Middle frontal gyrus (tissue), 1 donor: ENCODE measurements around the gene ADSL.

Experiments
- DNase-seq: peaks from one replicate; pipeline ENCODE4 v3.0.0-alpha.2; 2015; ENCODE audit warnings: low spot score; ENCODE audit errors: extremely low spot score

ADSL gene

DNA sequence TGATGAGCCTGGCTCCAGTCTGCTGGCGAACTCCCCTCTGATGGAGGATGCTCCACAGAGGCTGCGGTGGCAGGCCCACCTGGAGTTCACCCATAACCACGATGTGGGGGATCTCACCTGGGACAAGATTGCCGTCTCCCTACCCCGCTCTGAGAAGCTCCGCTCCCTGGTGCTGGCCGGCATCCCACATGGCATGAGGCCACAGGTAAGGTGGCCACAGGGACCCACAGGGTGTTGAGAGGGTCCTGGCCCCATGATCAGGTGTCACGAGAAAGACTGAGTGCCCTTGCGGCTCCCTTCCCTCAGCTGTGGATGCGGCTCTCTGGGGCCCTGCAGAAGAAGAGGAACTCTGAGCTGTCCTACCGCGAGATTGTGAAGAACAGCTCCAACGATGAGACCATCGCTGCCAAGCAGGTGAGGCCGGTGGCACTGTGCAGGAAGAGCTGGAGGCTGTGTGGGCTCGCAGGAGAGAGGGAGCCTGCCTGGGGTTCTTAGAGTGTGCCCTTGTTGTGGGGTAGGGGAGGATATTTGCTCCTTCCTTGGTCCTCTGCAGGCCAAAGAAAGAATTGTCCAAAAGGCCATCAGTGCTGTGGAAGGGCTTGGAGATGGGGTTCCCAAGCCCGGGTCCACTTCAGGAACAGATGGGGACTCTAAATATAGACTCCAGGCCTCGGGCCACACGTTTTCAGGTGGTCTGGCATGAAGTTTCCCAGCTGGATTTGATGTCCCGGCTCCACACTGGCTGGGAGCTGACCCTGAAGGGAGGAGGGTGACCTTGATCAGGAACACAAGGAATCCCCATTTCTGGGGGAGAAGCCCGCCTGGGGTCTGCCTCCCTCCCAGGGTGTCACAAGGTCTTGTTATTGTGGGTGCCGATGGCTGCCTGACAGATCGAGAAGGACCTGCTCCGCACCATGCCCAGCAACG is 58.2 kb downstream of the ADSL start:
- no peak for DNase-seq

DNA sequence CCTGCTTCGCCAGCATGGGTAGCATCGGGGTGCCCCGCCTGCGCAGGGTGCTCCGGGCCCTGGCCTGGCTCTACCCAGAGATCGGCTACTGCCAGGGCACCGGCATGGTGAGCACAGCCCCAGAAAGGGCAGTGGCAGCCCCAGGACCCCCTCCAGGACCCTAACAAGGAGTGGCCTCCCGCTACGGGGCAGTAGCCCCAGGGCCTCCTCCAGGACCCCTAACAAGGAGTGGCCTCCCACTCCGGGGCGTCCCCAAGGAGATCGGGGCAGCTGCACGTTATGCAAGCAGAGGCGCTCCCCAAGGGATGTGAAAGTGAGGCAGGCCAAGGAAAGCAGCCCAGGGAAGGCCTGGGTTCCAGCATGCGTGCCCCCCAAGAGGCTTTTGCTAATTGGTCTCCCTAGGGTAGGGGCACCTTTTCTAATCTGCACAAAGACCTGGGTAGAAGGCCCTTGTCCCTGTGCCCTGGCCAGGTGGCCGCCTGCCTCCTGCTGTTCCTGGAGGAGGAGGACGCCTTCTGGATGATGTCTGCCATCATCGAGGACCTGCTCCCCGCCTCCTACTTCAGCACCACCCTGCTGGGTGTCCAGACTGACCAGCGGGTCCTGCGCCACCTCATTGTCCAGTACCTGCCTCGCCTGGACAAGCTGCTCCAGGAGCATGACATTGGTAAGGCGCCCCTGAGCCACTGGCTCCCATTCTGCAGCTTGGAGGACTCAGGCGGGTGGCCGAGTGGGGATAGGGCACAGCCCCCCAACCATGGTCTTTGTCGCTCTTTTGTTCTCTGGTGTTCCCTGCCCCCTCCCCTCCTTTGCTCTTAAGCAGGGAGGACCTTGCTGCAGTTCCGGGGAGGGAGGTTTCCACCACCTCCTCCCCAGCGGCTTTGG is 59.1 kb downstream of the ADSL start:
- no peak for DNase-seq

DNA sequence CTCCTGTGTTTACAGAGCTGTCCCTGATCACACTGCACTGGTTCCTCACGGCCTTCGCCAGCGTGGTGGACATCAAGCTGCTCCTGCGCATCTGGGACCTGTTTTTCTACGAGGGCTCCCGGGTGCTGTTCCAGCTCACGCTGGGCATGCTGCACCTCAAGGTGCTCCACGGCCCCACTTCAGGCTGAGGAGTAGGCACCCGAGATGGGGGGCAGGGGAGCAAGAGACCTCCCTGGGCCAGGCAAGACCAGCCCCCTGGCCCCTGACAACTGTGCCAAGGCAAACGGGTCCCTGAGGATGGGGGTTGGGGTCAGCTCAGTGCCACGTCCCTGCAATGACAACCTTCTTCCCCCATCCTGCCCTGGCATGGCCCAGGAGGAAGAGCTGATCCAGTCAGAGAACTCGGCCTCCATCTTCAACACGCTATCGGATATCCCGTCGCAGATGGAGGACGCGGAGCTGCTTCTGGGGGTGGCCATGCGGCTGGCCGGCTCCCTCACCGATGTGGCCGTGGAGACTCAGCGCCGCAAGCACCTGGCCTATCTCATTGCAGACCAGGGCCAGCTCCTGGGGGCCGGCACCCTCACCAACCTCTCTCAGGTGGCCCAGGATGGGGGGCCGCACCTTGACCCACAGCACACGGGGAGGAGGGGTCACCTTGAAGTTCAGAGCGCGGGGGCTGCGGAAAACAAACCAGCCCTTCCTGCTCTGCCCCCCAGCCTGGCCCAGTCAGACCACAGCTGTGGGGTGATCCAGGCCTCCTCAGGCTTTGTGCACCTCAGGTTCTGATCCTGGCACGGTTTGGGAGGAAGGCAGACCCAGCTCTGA is 60.0 kb downstream of the ADSL start:
- no peak for DNase-seq

DNA sequence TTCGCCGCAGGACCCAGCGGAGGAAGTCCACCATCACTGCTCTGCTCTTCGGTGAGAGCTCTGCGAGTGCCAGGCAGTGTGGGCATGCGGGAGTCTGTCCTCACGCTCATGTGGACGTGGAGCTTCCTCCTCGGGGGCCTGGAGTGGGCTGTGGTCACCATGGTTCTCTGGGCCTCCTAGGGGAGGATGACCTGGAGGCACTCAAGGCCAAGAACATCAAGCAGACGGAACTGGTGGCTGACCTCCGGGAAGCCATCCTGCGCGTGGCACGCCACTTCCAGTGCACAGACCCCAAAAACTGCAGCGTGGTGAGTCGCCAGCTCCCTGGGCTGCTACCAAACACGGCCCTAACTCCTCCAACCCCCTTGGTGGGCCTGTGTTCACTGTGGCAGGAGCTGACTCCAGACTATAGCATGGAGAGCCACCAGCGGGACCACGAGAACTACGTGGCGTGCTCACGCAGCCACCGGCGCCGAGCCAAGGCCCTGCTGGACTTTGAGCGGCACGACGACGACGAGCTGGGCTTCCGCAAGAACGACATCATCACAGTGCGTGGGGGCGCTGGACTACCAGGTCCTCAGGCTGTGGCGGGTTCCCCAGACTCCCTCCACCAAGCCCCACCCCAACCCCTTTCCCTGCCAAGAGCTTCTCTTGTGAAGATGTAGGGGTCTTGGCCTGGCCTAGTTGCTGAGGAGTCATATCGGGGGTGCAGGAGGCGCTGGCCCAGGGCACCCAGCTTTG is 60.9 kb downstream of the ADSL start:
- no peak for DNase-seq

DNA sequence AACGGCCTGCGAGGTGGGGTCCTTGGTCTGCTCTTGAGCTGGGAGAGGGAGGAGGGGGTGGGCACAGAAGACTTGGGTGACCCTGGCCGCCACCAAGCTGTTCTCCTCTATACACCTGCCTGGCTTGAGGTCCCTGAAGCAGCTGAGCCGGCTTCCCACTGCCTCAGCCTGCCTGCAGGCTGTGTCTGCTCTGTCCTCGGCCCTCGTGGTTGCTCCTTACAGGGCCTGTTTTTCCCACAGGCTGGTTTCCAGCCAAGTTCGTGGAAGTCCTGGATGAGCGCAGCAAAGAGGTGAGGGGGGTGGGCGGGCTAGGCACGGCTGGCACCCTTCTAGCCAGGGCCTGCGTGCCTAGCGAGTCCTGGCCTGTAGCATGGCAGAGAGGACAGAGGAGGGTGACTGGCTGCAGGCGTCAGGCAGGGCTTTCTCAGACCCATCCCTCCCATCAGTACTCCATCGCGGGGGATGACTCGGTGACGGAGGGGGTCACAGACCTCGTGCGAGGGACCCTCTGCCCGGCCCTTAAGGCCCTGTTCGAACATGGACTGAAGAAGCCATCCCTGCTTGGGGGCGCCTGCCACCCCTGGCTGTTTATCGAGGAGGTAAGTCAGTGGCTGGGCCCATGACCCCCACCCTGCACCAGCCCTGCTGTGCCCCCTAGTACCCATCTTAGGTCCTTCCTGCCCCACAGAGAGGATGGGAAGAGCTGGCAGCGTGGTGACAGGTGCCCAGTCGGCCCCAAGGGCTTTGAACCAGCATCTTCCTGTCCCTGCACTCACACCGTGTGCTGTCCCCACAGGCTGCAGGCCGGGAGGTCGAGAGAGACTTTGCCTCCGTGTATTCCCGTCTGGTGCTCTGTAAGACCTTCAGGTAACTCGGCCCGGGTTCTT is 61.8 kb downstream of the ADSL start:
- DNase-seq = no peak

DNA sequence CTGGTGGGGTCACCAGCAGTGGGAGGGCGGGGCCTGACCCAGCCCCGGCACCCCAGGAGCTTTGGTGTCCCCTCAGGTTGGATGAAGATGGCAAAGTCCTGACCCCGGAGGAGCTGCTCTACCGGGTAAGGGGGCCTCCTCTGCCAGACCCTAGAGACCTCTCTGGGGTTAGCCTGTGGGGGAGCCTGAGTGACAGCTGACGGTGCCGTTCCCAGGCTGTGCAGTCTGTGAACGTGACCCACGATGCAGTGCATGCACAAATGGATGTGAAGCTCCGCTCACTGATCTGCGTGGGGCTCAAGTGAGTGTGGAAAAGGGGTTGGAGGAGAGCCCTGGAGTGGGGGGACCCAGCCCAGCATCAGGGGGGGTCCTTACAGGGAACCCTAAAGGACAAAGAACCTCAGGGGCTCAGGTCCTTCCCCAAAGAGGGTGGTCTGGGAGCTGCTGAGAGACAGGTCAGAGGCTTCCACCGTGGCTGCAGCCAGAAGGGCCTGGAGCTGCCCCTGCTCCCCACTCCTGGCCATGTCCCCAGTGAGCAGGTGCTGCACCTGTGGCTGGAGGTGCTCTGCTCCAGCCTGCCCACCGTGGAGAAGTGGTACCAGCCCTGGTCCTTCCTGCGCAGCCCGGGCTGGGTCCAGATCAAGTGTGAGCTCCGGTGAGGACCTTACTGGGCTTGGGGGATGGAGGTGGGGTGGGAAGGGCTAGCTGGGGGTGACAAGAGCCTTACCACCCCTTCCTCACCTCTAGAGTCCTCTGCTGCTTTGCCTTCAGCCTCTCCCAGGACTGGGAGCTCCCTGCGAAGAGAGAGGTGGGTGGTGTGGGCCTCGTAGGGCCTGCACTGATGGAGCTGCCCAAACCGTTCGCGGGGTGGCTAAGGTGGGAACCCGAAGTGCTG is 62.7 kb downstream of the ADSL start:
- no peak for DNase-seq

DNA sequence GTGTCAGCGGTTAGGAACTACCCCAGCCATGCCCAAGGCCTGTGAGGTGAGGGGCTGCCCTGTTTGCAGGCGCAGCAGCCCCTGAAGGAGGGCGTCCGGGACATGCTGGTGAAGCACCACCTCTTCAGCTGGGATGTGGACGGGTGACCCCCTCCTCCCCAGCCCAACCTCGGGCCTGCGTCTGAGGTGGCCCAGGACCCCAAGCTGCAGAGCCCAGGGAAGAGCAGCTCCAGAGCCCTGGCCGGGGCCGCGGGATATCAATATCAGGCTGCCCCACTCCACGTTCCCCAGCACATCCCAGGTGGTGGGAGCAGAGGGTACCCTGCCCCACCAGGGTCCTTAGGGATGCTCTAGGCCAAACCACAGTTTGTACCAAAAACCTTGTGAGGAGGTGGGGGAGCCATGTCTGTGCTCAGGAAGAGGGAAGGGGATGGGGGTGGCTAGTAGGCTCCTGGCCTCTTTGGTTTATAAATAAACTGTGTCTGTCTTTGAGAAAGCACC is 63.4 kb downstream of the ADSL start:
- no peak for DNase-seq

DNA sequence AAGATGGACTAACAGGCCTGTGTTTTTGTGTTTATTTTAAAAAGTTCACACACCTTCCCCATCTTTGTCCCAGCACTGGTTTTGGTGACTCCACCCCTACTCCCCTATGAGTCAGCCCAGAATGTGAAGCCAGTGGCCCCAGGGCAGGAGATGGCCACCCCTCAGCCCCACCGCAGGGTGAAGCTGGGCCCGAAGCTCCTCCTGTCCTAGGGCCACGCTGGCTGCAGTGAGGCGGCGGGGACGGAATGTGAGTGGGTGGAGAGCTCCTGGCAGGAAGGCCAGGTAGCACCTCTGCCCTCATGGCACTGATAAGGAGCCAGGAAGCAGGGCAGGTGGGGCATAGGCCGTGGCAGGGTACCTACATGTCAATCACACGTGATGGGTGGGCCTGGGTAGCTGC is 64.0 kb downstream of the ADSL start:
- no peak for DNase-seq

DNA sequence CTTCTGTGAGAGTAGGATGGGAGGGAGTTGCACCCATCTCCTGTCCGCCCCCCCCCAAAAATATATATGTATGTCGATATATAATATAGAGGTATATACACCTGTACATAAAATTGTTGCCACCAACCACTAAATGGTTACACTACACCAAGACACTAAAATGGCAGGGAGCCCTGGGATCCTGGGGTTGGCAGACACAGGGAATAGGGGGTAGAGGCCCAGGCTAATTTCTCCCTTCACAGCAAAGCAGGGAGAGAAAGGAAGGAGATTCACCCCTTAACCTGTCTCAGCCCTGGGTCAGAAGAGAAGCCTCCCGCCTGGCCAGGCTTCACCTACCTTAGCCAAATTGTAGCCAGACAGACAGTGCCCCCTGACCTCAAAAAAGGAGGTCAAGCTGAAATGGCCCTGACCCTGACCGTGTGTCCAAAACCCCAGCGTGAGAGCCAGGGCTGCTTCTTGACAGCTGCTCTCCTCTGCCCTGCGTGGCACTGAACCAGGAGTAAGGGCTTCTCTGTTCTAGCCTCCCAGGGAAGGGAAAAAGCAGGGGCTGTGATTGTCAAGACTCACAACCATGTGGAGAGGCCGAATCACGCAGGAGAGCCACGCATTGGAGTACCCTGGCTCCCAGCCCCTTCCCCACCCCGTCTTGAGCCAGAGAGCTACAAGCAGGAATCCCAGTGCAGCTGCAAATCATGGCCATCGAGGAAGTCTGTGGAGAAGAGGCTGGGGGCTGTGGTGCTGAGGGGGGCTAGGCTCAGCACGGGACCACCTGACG is 64.6 kb downstream of the ADSL start:
- no peak for DNase-seq

DNA sequence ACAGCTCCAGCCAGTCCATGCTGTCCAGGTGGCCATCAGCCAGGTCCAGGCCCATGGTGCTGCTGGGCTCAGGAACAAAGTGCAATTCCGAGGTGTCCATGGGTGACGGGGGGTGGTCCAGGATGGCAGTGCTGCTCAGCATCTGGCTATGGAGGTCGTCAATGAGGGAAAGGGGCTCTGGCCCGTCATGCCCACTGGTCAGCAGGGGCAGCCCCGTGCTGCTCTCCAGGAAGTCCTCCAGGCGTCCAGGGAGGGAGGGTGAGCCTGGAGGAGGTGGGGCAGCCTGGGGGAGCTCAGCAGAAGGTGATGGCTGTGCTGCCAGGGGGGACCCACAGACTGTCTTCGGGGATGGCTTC is 65.2 kb downstream of the ADSL start:
- no peak for DNase-seq

DNA sequence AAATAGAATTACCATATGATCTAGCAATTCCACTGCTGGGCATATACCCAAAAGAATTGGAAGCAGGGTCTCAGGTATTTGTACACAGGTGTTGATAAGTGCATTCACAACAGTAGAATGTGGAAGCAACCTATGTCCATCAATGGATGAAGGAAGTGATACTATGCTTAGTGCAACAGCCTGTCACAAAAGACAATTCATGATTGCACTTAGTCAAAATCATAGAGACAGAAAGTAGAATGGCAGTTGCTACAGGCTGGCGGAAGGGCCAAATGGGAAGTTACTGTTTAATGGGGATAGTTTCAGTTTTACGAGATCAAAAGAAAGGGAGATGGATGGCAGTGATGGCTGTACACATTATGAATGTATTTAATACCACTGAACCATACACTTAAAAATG is 66.1 kb downstream of the ADSL start:
- no peak for DNase-seq

DNA sequence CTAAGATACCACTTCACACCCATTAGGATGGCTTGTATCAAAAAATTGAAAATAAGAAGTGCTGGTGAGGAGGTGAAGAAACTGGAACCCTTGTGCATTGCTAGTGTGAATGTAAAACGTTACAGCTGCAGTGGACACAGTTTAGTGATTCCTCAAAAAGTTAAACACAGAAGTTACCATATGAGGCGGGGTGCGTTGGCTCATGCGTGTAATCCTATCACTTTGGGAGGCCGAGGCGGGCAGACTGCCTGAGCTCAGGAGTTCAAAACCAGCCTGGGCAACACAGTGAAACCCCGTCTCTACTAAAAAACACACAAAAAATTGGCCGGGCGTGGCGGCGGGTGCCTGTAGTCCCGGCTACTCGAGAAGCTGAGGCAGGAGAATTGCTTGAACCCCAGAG is 67.6 kb downstream of the ADSL start:
- no peak for DNase-seq

DNA sequence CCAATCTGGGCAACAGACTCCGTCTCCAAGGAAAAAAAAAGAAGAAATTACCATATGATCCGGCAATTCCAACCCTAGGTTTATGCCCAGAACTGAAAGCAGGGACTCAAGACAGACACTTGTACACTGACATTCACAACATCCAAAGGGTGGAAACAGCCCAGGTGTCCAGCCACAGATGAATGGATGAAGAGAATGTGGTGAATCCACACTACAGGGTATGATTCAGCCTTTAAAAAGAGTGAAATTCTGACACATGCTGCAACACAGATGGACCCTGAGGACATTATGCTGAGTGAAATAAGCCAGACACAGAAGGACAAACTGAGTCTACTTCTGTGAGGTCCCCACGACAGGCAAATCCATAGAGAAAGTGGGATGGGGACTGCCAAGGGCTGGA is 68.0 kb downstream of the ADSL start:
- no peak for DNase-seq

DNA sequence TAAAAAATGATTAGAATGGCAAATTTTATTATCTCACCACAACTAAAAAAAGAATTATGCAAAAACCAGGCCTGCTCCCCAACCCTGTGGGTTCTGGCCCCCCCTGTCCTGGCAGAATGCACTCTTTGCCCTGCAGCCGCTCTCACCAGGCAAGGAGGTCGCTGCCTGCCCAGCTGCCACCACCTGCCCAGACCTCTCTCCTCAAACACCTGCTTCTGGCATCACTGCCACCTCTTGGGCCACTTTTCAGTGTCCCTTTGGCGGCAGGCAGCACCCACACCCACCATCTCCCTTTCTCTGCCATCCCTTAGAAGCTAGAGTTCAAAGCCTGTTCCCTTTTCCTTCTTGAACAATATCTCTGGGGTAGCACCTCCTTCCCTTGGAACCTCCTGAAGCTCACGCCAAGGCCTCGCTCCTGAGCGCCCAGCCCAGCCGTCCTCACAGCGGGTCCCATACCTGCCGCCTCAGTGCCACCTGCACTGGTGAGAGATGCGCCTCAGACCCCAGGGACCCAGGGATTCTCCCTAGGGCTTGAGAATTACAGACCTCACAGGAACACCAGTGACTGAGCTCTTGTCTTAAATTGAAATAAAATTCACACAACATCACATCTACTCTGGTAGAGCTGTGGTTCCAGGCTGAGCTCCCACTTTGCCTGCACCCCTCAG is 68.7 kb downstream of the ADSL start:
- DNase-seq = no peak

DNA sequence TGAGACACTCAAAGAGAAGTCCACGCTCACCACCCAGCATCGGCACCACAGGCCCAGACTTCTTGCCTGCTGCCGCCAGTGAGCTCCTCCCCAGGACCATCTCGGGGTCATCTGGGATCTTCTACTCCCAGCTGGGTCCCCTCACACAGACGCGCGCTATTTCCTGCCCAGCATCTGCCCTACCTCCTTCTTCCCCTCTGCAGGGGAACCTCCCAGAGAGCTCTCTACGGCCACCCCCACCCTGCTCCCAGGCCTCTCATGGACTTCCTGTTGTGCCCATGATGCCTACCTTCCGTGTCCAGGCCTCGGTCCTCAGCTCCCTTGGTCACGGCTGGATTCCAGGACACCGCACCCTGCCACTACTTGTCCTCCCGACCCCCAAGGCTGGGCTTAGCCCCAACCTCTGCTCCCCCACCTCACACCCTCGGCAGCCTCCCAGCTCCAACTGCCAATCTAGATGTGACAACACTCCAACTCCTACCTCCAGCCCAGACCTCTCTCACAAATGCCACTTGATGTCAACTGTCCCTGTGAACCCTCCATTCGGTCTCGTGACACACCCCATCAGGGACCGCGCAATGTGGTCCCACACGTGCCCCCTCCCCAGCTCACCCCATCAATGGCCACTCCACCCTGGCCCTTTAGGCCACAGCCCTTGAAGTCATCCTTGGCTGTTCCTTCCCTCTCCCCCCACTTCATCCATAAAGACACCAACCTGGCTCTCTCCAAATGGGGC is 69.4 kb downstream of the ADSL start:
- no peak for DNase-seq

DNA sequence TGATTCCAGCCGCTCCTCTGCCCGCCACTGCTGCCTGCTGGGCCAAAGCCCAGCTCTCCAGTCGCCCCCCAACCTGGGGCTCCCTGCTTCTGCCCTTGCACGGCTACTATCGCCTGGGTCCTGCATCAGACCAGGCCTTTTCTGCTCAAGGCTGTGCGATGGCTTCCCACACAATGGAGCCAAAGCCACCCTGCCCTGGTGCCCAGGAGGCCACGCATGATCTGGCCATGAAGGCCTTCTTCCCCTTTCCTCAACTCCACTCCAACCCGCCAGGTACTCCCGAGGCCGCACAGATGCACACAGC is 69.9 kb downstream of the ADSL start:
- DNase-seq = no peak

DNA sequence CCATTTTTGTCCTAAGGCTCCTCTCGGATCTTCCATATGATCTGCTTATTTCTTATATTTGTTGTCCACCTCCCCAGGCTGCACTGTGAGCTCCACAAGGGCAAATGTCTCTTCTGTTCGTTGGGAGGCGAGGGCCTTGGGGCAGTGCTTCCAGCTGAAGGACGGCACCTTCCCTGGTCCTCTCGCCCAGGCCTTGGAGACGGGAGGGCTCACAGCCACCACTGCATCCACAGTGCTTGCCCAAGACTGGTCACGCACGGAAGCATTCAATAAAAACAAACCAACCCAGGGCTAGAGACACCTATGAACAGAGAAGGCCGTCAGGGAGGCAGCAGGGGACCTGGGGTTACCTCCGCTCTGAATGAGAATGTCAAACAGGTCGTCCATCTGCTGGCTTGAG is 70.3 kb downstream of the ADSL start:
- no peak for DNase-seq
